HCT116 (cell line): Measurements from ENCODE around the gene ZC3H7A. TPM values are rescaled to one million over a fixed set of nuclear protein-coding genes. Genes with fewer than 3 reads are reported as not detected.

Experiments used
- ATAC-seq: fragments of 200-7000 bp; cut with Tn5 transposase; 2 replicates; pipeline ENCODE4 v1.9.1; 2020; ENCODE audit warnings: mild to moderate bottlenecking, moderate library complexity
- BruUV-seq: library from RNA; stranded (reverse); fragments of 400-500 nt; replicated peaks from 2 replicates; lab custom pipeline; 2021; lab: Mats Ljungman, UMichigan
- CTCF ChIA-PET: fragments of 300-600 bp; sonication (Branson Sonifier 250); formaldehyde crosslinking; loops from one replicate; lab custom pipeline; 2021; ENCODE audit warnings: antibody characterized with exemption; lab: Charles Lee
- POLR2A ChIA-PET: fragments of 300-600, 350-600 bp; sonication (Branson Sonifier 250); formaldehyde crosslinking; loops from one replicate; lab custom pipeline; 2021; ENCODE audit warnings: antibody characterized with exemption; lab: Charles Lee
- RAD21 ChIA-PET, 2 experiments: fragments of 300-600 bp; sonication (Branson Sonifier 250); formaldehyde crosslinking; loops; one replicate each; lab custom pipeline; 2023; ENCODE audit warnings: low total read pairs in 2 of 2; ENCODE audit not compliant: uncharacterized antibody in 2 of 2, unreplicated experiment in 2 of 2, low non-redundant PET in 1 of 2; lab: Charles Lee
- DNase-seq: peaks from one replicate; pipeline ENCODE4 v3.0.0-alpha.2; 2010; ENCODE audit warnings: low read depth, low spot score
- H2AFZ ChIP-seq: fragments of 200-600 bp; shearing (Covaris generic), sonication (generic); 2 replicates; pipeline ENCODE4 v1.6.1; 2017; ENCODE audit warnings: low read depth, mixed run types, mixed read lengths, antibody characterized with exemption, low read length; ENCODE audit not compliant: poor library complexity, severe bottlenecking
- H3K27ac ChIP-seq: 2 replicates; pipeline ENCODE4 v1.5.1; 2012; ENCODE audit warnings: low read depth, low read length
- H3K27me3 ChIP-seq: fragments of 200-600 bp; sonication (generic); 2 replicates; pipeline ENCODE4 v1.6.1; 2016; ENCODE audit warnings: mixed run types, low read length, mixed read lengths; ENCODE audit not compliant: insufficient read depth
- H3K36me3 ChIP-seq, 2 experiments: fragments of 200-500 bp in 1 of 2; fragments of 200-600 bp in 1 of 2; sonication (Bioruptor generic) in 1 of 2; sonication (generic) in 1 of 2; 2 replicates each; pipeline versions ENCODE4 v1.5.1 to v1.6.1; 2014 to 2016; ENCODE audit warnings: low read length in 2 of 2, inconsistent platforms in 1 of 2, mixed read lengths in 1 of 2, mixed run types in 1 of 2; ENCODE audit not compliant: insufficient read depth in 2 of 2, control insufficient read depth in 1 of 2
- H3K4me1 ChIP-seq, 2 experiments: fragments of 200-600 bp in 1 of 2; sonication (generic) in 1 of 2; 2 replicates each; pipeline versions ENCODE4 v1.5.1 to v1.6.1; 2012 to 2017; ENCODE audit warnings: low read length in 2 of 2, inconsistent platforms in 1 of 2, mild to moderate bottlenecking in 1 of 2, mixed read lengths in 1 of 2, mixed run types in 1 of 2, moderate library complexity in 1 of 2; ENCODE audit not compliant: insufficient read depth in 2 of 2, control insufficient read depth in 1 of 2
- H3K4me2 ChIP-seq: fragments of 200-600 bp; sonication (generic); 2 replicates; pipeline ENCODE4 v1.6.1; 2017; ENCODE audit warnings: mixed run types, low read length, mixed read lengths
- H3K4me3 ChIP-seq, 2 experiments: fragments of 200-600 bp in 1 of 2; sonication (generic) in 1 of 2; replicated peaks in 1 of 2; 2 replicates each; pipeline ENCODE4 v1.5.1; 2011 to 2016; ENCODE audit warnings: low read length in 2 of 2, control low read depth in 1 of 2, low read depth in 1 of 2, mild to moderate bottlenecking in 1 of 2, mixed read lengths in 1 of 2, mixed run types in 1 of 2
- H3K79me2 ChIP-seq: fragments of 200-600 bp; sonication (generic); 2 replicates; pipeline ENCODE4 v1.6.1; 2017; ENCODE audit warnings: mild to moderate bottlenecking, mixed run types, low read length, moderate library complexity, mixed read lengths; ENCODE audit not compliant: insufficient read depth
- H3K9ac ChIP-seq: fragments of 200-600 bp; sonication (generic); 2 replicates; pipeline ENCODE4 v1.6.1; 2016; ENCODE audit warnings: low read length, mixed read lengths
- H3K9me2 ChIP-seq: fragments of 200-600 bp; sonication (generic), shearing (Covaris generic); 2 replicates; pipeline ENCODE4 v1.6.1; 2017; ENCODE audit warnings: mixed run types, mild to moderate bottlenecking, moderate library complexity; ENCODE audit not compliant: insufficient read depth
- H3K9me3 ChIP-seq, 2 experiments: fragments of 200-500 bp in 1 of 2; fragments of 200-600 bp in 1 of 2; sonication (Bioruptor generic) in 1 of 2; sonication (generic) in 1 of 2; 2 replicates each; pipeline ENCODE4 v1.6.1; 2014 to 2017; ENCODE audit warnings: low read length in 2 of 2, mixed read lengths in 2 of 2, inconsistent platforms in 1 of 2, low read depth in 1 of 2, mild to moderate bottlenecking in 1 of 2, mixed run types in 1 of 2, moderate library complexity in 1 of 2; ENCODE audit not compliant: control insufficient read depth in 1 of 2, insufficient read depth in 1 of 2
- H4K20me1 ChIP-seq: fragments of 200-600 bp; sonication (generic), shearing (Covaris generic); 2 replicates; pipeline ENCODE4 v1.6.1; 2017; ENCODE audit warnings: mixed run types, mild to moderate bottlenecking, moderate library complexity; ENCODE audit not compliant: insufficient read depth
- CBX3 ChIP-seq: IDR thresholded peaks from 2 replicates; pipeline ENCODE4 v1.6.1; 2012; ENCODE audit warnings: low read depth
- CTCF ChIP-seq, 3 experiments: fragments of 200-600 bp in 1 of 3; sonication (generic) in 1 of 3; IDR thresholded peaks in 2 of 3; conservative IDR thresholded peaks in 1 of 3; 2 replicates each; pipeline ENCODE4 v1.5.1; 2012 to 2017; ENCODE audit warnings: low read depth in 2 of 3, low read length in 2 of 3, antibody characterized with exemption in 1 of 3, borderline replicate concordance in 1 of 3, control low read depth in 1 of 3, mild to moderate bottlenecking in 1 of 3, mixed read lengths in 1 of 3, mixed run types in 1 of 3, moderate library complexity in 1 of 3; ENCODE audit not compliant: insufficient read depth in 1 of 3
- EGR1 ChIP-seq: IDR thresholded peaks from 2 replicates; pipeline ENCODE4 v1.6.1; 2012; ENCODE audit warnings: low read depth
- FOSL1 ChIP-seq: IDR thresholded peaks from 2 replicates; pipeline ENCODE4 v1.6.1; 2012; ENCODE audit warnings: low read depth
- MAX ChIP-seq: IDR thresholded peaks from 2 replicates; pipeline ENCODE4 v1.6.1; 2012
- POLR2A ChIP-seq: IDR thresholded peaks from 2 replicates; pipeline ENCODE4 v1.7.0; 2011; ENCODE audit warnings: borderline replicate concordance; ENCODE audit not compliant: insufficient read depth, insufficient read length; ENCODE audit errors: extremely low read depth
- RAD21 ChIP-seq: IDR thresholded peaks from 2 replicates; pipeline ENCODE4 v1.6.1; 2012; ENCODE audit warnings: low read depth, mild to moderate bottlenecking
- REST ChIP-seq: IDR thresholded peaks from 2 replicates; pipeline ENCODE4 v1.6.1; 2012; ENCODE audit warnings: low read depth
- SIN3A ChIP-seq: IDR thresholded peaks from 2 replicates; pipeline ENCODE4 v1.6.1; 2012; ENCODE audit warnings: low read depth
- SRF ChIP-seq: IDR thresholded peaks from 2 replicates; pipeline ENCODE4 v1.6.1; 2012; ENCODE audit warnings: low read depth
- TCF7L2 ChIP-seq: IDR thresholded peaks from 2 replicates; pipeline ENCODE4 v1.7.0; 2011; ENCODE audit warnings: borderline replicate concordance, inconsistent platforms; ENCODE audit not compliant: insufficient read depth, insufficient read length; ENCODE audit errors: extremely low read depth
- ZBTB33 ChIP-seq: IDR thresholded peaks from 2 replicates; pipeline ENCODE4 v1.6.1; 2011; ENCODE audit warnings: mild to moderate bottlenecking, low read length, moderate library complexity; ENCODE audit not compliant: insufficient replicate concordance; ENCODE audit errors: extremely low read depth
- ZFX ChIP-seq: fragments of 450-650 bp; IDR thresholded peaks from 2 replicates; pipeline ENCODE4 v1.6.1; 2017
- ZNF274 ChIP-seq: fragments of 200-500 bp; sonication (Bioruptor generic); IDR thresholded peaks from 2 replicates; pipeline ENCODE4 v1.6.1; 2014; ENCODE audit warnings: mild to moderate bottlenecking, low read depth, low read length, inconsistent platforms
- intact Hi-C: fragments of 100-400 bp; cut with micrococcal nuclease; formaldehyde crosslinking; loops from 2 replicates; pipeline ENCODE4 v1.10.0; 2022
- total RNA-seq: library from RNA; stranded (reverse); gene quantifications from one replicate; pipeline ENCODE4 v1.2.1, GENCODE V29; 2021; ENCODE audit not compliant: unreplicated experiment

ZC3H7A gene
- total RNA-seq, 1 experiment from 2014 or later = 33.4 TPM

- Histone ChIP-seq H3K4me3 (no peak overlapping the region), H3K27ac (no peak overlapping the region), H3K36me3 (peaks cover 25 to 42% of the 10 kb centered on the region in 2 experiments; a peak in 3 of 4 replicates), H2AFZ (no peak overlapping the region), H3K4me2 (no peak overlapping the region)
- CTCF ChIA-PET = interaction anchor here (1.0 kb wide), 1 partner anchor 319 kb away, joined by 3 read pairs; no protein-coding TSS in a partner anchor
- intact Hi-C loops = no loop called here
- no peak for TF ChIP-seq CTCF (IDR thresholded peaks at IDR 0.05 in 2 of 3, conservative IDR thresholded peaks at IDR 0.05 in 1 of 3; ENCODE audit: borderline replicate concordance in 1 of 3, insufficient read depth in 1 of 3, low read depth in 2 of 3, low read length in 2 of 3)
- TF ChIP-seq SIN3A = no peak
- TF ChIP-seq MAX = no peak
- TF ChIP-seq EGR1 = no peak
- TF ChIP-seq ZBTB33 = no peak
- TF ChIP-seq REST = no peak
- TF ChIP-seq FOSL1 = no peak
- no peak for TF ChIP-seq ZFX
- no peak for TF ChIP-seq ZNF274
- no peak for TF ChIP-seq TCF7L2
- TF ChIP-seq RAD21 = no peak
- TF ChIP-seq SRF = no peak
- TF ChIP-seq CBX3 = no peak
- TF ChIP-seq POLR2A = no peak
- TF ChIP-seq, all 23 proteins: peak for 0
- Histone ChIP-seq H3K9me2 (no peaks in the 10 kb centered on the region), H4K20me1 (no peaks in the 10 kb centered on the region), H3K9me3 (no peaks in the 10 kb centered on the region), H3K4me1 (no peaks in the 10 kb centered on the region), H3K79me2 (peaks cover 30% of the 10 kb centered on the region), H3K27me3 (no peaks in the 10 kb centered on the region), H3K9ac (no peak overlapping the region)
- ATAC-seq (no peak), DNase-seq (no peak)
- BruUV-seq = no TSS peak
- RAD21 ChIA-PET = no interaction called here
- POLR2A ChIA-PET = no interaction called here
These were observed 71.0 kb downstream of the ZC3H7A start for GRCh38 chr16:11726008-11726407.
